Keratinocyte (primary cell): ENCODE data around the gene CTNND2.

Experiments
- CTCF ChIP-seq, 3 experiments: IDR thresholded peaks in 1 of 3; conservative IDR thresholded peaks in 1 of 3; optimal IDR thresholded peaks in 1 of 3; 2 replicates in 2 of 3; 3 replicates in 1 of 3; pipeline versions ENCODE3 to v1.5.1; 2011; ENCODE audit warnings: low read length in 3 of 3, mild to moderate bottlenecking in 3 of 3, moderate library complexity in 2 of 3, control low read depth in 1 of 3, inconsistent platforms in 1 of 3; ENCODE audit not compliant: insufficient read depth in 2 of 3; ENCODE audit errors: extremely low read depth in 1 of 3
- EZH2 ChIP-seq: IDR thresholded peaks from one replicate; pipeline ENCODE4 v1.6.1; 2012; ENCODE audit warnings: inconsistent platforms, mild to moderate bottlenecking, low read length, moderate library complexity

GRCh38 chr5:11780641-11781345 is 123.5 kb downstream of the CTNND2 start:
- TF ChIP-seq CTCF (optimal IDR thresholded peaks at IDR 0.05 in 1 of 3, IDR thresholded peaks at IDR 0.05 in 1 of 3, conservative IDR thresholded peaks at IDR 0.05 in 1 of 3; ENCODE audit: extremely low read depth in 1 of 3, insufficient read depth in 2 of 3, low read length in 3 of 3) (no peak), EZH2 (no peak)
